Stimulated activated CD4-positive, alpha-beta T cell treated with anti-CD3 and anti-CD28 coated beads, Interleukin-4, amount 100 ng/mL, for 1 hour (primary cell): ENCODE measurements around the gene SH3RF2.

Experiments used
- DNase-seq: peaks from one replicate; pipeline ENCODE4 v3.0.0-alpha.2; 2020

Gene SH3RF2

GRCh38 chr5:146050086-146050485 is 113.7 kb downstream of the SH3RF2 start:
- DNase-seq: no peak

DNA sequence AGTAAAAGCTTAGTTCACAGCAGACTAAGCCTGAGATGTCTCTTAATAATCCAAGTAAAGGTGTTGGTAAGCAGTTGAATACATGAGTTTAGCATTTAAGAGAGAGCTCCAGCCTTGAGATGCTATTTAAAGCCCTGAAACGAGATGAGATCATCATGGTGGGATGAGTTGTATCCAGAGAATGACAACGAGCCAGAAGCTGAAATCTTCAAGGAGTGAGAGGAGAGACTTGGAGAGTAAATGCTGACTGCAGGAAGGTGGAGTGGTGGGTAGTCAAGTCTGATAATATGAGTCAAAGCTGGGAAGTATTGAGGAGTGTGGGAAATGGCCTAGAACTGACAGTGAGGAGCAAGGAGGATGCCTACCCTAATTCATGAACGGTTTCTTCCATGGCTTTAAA is 115.3 kb downstream of the SH3RF2 start:
- no peak for DNase-seq

DNA sequence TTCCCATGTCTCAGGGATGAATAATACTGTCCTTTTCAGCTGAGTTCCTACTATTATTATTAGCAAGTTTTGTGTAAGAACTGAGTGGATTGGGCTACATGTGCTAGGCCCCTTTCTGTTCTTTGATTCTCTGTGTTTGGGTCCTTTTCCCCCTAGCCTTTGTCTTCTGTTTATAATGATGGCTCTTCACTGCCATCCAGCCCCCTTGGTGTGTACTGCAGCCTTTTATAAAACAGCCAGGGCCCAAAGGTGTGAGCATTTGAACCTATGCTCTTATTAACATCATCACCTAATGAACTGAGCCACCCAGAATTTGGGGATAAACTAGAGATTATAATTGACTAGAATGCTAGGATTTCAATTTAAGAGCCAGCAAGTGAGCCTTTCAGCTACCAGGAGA is 116.4 kb downstream of the SH3RF2 start:
- no peak for DNase-seq

DNA sequence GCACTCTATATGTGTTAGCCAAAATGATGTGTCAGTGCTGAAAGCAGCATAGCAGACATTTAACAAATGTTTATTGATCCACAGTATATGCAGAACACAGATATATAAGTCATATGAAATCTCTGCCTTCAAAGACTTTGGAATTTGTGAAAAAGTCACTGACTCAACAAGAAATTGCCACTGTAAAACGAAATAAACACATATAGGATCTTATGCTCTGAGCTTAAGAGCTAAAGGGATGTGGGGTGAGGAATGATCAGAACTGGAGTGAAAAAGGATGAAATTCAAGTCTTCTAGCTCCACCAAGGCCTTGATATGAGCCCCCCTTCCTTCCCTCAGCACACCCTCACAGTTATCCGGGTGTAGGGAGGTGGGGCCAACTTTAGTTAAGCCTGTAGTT is 119.1 kb downstream of the SH3RF2 start:
- no peak for DNase-seq

- DNase-seq: no peak
These were observed 123.3 kb downstream of the SH3RF2 start for GRCh38 chr5:146059460-146060220.

DNA sequence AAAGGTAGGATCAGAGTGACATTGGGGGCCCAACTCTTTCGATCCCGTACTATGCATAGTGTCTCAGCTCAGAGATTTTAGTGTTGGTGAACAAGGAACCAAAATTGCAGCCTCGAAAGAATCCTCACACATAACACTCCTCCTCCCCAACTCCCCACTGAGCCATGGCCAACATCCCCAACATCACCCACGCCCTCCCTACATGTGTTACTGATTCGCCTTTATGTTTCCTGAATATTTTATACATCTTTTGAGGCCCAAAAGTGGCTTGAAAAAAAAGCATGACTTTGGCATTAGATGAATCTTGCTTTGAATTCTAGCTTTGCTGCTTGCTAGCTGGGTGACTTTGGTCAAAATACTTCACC is 123.8 kb downstream of the SH3RF2 start:
- DNase-seq: no peak

DNA sequence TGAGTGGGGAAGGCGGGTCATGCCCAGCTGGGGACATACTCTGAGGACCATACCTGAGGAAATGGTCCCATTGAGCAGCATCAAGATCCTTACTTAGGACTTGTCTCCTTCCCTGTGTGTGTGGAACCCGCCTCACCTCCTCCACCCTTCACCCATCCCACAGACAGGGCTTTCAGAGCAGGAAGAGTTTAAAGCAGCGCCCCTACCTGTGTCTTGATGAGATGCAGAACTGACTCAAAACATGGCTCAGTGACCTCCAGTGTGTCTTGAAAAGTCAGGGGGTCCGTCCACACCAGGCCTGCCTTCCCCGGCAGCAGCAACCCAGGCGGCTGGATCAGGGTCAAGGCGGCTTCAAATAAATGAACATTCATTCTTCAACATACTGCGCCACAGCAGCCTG is 130.6 kb downstream of the SH3RF2 start:
- DNase-seq: no peak

GRCh38 chr5:146068206-146068605 is 131.8 kb downstream of the SH3RF2 start:
- DNase-seq: no peak

DNA sequence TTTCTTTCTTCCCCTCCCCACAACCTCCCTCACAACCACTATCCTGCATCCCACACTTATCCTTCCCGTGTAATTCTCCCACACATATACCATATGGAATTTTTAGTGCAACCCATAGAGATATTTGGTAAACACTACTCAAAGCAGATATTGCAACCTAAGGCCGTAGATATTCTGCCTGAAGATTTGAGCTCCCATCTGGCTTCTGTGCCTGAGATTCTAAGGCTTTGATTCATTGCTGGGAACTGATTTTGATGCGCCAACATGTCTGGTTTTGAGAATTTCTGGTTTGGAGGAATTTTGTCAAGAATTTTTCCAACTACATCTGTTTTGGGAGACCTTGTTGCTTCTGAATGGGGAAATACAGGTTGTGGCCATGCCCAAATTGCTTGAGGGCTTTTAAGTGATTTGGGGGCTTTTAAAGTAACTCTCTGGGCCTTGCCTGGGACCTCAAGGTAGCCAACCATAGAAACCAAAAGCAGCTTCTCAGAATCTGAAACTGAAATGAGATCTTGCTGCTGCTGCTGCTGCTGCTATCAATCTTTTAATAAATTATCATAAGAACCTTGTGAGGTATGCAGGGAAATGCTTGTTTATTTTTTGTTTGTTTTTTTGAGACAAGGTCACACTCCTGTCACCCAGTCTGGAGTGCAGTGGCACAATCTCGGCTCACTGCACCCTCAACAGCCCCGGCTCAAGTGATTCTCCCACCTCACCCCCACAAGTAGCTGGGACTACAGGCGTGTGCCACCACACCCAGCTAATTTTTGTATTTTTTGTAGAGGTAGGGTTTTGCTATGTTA is 132.8 kb downstream of the SH3RF2 start:
- DNase-seq: no peak

DNA sequence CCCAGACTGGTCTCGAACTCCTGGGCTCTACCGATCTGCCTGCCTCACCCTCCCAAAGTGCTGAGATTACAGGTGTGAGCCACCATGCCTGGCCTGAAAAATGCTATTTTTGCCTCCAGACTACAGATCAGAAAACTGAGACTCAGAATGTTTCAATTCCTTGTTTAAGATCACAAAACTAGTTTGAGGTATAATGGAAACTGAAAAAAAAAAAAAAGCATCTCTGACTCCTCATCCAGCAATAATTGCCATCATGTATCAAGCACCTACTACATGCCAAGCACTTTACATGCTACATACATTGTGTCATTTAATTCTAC is 133.4 kb downstream of the SH3RF2 start:
- DNase-seq: no peak

DNA sequence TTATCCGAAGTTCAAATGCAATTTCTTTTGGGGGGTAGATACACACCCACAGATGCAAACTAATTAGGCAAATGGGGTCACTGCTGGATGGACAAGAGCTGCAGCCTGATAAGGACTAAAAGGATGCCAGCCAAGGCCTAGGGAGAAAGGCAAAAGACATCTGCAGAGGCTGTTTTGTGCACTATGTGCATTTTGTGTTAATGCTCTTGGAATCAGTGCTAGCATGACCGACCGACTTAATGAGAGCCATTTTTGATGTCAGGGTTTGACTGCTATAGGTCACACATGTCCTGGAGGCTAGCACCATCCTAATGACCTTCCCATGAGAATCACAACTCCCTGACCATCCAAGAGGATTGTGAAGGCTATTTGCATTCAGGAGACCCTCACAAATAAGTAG is 134.4 kb downstream of the SH3RF2 start:
- no peak for DNase-seq

- DNase-seq: no peak
These were observed 134.8 kb downstream of the SH3RF2 start for GRCh38 chr5:146071171-146071570.

- no peak for DNase-seq
These were observed 136.2 kb downstream of the SH3RF2 start for GRCh38 chr5:146072595-146072994.

DNA sequence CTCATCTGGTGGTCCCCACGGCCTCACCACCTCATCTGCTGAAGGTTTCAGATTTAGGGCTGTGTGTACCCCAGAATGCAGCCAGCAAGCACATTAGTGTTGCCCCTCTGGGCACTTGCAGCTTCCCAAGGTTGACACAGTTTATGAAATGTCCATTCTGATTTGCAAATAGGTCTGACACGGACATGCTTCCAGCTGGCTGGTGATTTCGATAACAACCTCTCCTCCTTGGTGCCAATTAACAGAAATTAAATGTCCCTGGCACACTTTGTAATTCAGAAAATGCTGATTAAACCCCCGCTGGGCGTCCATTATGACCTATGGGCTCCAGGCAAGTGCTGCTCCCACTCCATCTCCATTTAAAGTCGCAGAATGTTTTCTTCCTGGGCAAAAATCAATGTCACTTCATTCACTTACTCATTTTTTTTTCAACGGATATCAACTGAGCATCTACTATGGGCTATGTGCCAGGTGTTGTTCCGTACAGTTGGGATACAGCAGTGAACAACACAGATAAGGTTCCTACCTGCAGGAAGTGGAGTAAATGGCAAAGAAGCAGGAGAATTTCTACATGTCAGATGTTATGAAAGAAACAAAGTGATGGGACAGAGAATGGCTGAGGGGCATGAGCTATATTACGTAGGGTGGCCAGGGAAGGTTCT is 137.0 kb downstream of the SH3RF2 start:
- no peak for DNase-seq

DNA sequence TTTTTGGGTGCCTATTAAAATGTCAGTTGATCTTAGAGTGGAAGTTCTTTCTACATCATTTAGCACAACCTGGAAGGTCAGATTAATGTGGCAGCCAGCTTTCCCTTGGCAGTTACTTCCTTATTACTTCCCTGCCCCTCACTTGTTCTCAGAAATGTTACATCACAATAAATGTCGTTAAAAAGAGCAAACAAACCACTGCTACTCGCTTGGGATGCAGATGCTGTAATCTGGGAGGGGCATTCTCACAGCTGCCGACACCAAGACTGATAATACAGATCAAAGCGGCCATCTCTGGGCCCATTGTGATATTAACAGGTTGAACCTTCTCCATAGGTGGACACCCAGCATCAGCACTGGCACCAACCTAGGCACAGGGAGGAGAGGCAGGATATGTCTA is 139.7 kb downstream of the SH3RF2 start:
- DNase-seq: no peak

DNA sequence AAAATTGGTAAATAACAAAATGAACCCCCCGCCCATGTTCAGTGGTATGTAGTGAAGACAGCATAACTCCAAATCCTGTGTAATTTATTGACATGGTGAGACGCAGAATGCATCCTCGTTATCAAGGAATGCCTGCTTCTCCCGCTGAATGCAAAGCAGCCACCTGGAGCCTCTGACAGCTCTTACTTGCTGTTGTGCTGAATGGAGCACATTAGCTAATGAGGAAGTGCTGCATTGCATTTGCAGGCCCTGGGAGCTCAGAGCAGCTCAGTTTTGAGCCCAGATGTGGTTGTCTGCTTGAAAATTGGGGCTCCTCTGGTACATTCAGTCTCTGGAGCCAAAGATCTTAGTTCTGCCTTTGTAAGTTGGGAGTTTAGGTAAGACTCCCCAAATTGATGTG is 140.1 kb downstream of the SH3RF2 start:
- DNase-seq: no peak

DNA sequence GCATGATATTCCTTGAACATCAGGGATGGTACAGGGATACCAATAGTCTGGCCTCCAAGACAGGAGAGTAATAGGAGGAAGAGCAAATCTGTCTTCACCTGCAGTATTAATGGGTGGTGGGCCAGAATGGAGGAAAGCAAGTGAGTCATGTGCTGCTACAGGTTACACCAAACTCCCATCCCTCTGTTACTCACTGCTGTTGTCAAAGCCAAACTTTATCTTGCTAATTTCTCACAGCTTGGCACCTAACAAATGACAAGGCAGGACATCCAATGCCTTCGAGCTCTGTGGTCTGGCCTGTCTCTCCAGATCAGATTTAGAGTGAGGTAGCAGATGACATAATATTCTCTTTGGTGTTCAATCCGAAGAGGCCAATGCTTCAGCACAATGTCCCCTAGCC is 142.2 kb downstream of the SH3RF2 start:
- DNase-seq: no peak

- DNase-seq: no peak
These were observed 143.5 kb downstream of the SH3RF2 start for GRCh38 chr5:146079695-146080373.

- no peak for DNase-seq
These were observed 145.2 kb downstream of the SH3RF2 start for GRCh38 chr5:146081556-146081955.

GRCh38 chr5:146082798-146083197 is 146.4 kb downstream of the SH3RF2 start:
- no peak for DNase-seq

DNA sequence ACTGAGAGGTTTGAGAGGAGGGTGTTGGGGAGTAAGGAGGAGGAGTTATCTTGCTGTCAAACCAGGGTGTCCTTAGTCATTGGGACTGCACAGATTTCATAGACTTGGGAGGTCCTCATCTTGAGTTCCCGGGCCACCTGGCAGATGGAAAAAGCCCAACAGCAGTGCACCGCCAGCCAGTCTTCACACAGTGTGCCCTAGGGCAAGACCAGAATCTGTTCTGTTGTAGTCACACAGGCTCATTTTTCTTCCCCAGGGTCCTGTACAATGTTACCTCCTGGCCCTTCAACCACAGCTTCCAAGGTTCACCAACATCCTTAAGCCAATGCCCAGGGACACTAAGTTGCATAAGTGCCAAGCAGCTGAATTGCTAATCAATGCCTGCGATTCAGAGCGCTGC is 148.0 kb downstream of the SH3RF2 start:
- no peak for DNase-seq

- no peak for DNase-seq
These were observed 151.7 kb downstream of the SH3RF2 start for GRCh38 chr5:146088098-146088497.

GRCh38 chr5:146089287-146089686 is 152.9 kb downstream of the SH3RF2 start:
- DNase-seq: no peak

- no peak for DNase-seq
These were observed 155.5 kb downstream of the SH3RF2 start for GRCh38 chr5:146091881-146092280.
